Endothelial cell of umbilical vein (primary cell): ENCODE results near the gene GM2A. TPM values are rescaled to one million over a fixed set of nuclear protein-coding genes. Genes with fewer than 3 reads are reported as not detected.

ENCODE experiments used
- BruUV-seq: library from RNA; stranded (reverse); fragments of 400-500 nt; replicated peaks from 2 replicates; lab custom pipeline; 2021; lab: Mats Ljungman, UMichigan
- CTCF ChIA-PET: fragments of 300-600, 350-600 bp; sonication (Branson Sonifier 250); formaldehyde crosslinking; loops from one replicate; lab custom pipeline; 2021; ENCODE audit warnings: antibody characterized with exemption, inconsistent platforms; lab: Charles Lee
- POLR2A ChIA-PET: fragments of 300-600, 350-600 bp; sonication (Branson Sonifier 250); formaldehyde crosslinking; loops from one replicate; lab custom pipeline; 2021; ENCODE audit warnings: antibody characterized with exemption, inconsistent platforms; lab: Charles Lee
- DNase-seq: peaks from one replicate; pipeline ENCODE4 v3.0.0-alpha.2; 2011; ENCODE audit warnings: low read depth, low spot score
- FAIRE-seq: peaks from 2 replicates; lab custom pipeline; 2011; peaks lifted over from hg19 to GRCh38; lab: Jason Lieb, UNC
- H2AFZ ChIP-seq: 2 replicates; pipeline ENCODE4 v1.6.0; 2012; ENCODE audit warnings: low read depth, low read length, control low read depth, inconsistent platforms
- H3K27ac ChIP-seq: 2 replicates; pipeline ENCODE4 v1.5.1; 2011; ENCODE audit warnings: low read depth, mild to moderate bottlenecking, control low read depth, low read length, moderate library complexity; ENCODE audit not compliant: insufficient read depth
- H3K27me3 ChIP-seq, 2 experiments: 2 replicates each; pipeline versions ENCODE4 v1.6.0 to v1.6.1; 2011; ENCODE audit warnings: low read length in 2 of 2, mixed read lengths in 1 of 2; ENCODE audit not compliant: control insufficient read depth in 2 of 2, insufficient read depth in 2 of 2
- H3K36me3 ChIP-seq, 2 experiments: 2 replicates in 1 of 2; 3 replicates in 1 of 2; pipeline ENCODE4 v1.5.1; 2011; ENCODE audit warnings: low read length in 2 of 2, mild to moderate bottlenecking in 1 of 2, moderate library complexity in 1 of 2; ENCODE audit not compliant: control insufficient read depth in 2 of 2, insufficient read depth in 2 of 2; ENCODE audit errors: extremely low read depth in 1 of 2
- H3K4me1 ChIP-seq: 3 replicates; pipeline ENCODE4 v1.5.1; 2011; ENCODE audit warnings: mild to moderate bottlenecking, low read length; ENCODE audit not compliant: control insufficient read depth, insufficient read depth; ENCODE audit errors: extremely low read depth
- H3K4me2 ChIP-seq: 2 replicates; pipeline ENCODE4 v1.6.1; 2011; ENCODE audit warnings: low read length, control low read depth, mixed read lengths; ENCODE audit not compliant: insufficient read depth
- H3K4me3 ChIP-seq, 3 experiments: fragments of 200-600 bp in 1 of 3; sonication (generic), shearing (Covaris generic) in 1 of 3; replicated peaks in 1 of 3; 2 replicates each; pipeline ENCODE4 v1.5.1; 2011 to 2016; ENCODE audit warnings: control low read depth in 3 of 3, low read length in 3 of 3, mild to moderate bottlenecking in 2 of 3, inconsistent platforms in 1 of 3, low read depth in 1 of 3, moderate library complexity in 1 of 3; ENCODE audit not compliant: insufficient read depth in 1 of 3
- H3K79me2 ChIP-seq: 2 replicates; pipeline ENCODE4 v1.6.0; 2012; ENCODE audit warnings: low read length, inconsistent platforms; ENCODE audit not compliant: control insufficient read depth, insufficient read depth
- H3K9ac ChIP-seq: replicated peaks from 2 replicates; pipeline ENCODE3; 2011; ENCODE audit warnings: low read length, control low read depth; ENCODE audit not compliant: insufficient read depth; ENCODE audit errors: extremely low read depth
- H3K9me1 ChIP-seq: replicated peaks from 3 replicates; pipeline ENCODE4 v1.6.0; 2011; ENCODE audit warnings: mild to moderate bottlenecking, low read length; ENCODE audit not compliant: control insufficient read depth, insufficient read depth; ENCODE audit errors: extremely low read depth
- H3K9me3 ChIP-seq: replicated peaks from 2 replicates; pipeline ENCODE4 v1.5.1; 2012; ENCODE audit warnings: low read length, inconsistent platforms; ENCODE audit not compliant: control insufficient read depth, insufficient read depth
- H4K20me1 ChIP-seq: replicated peaks from 2 replicates; pipeline ENCODE3; 2011; ENCODE audit warnings: mild to moderate bottlenecking, low read length; ENCODE audit not compliant: control insufficient read depth, insufficient read depth; ENCODE audit errors: extremely low read depth
- EZH2 ChIP-seq: IDR thresholded peaks from 2 replicates; pipeline ENCODE4 v1.6.1; 2012; ENCODE audit warnings: borderline replicate concordance, low read depth, mild to moderate bottlenecking, moderate library complexity, low read length, inconsistent platforms; ENCODE audit not compliant: severe bottlenecking
- FOS ChIP-seq: IDR thresholded peaks from 2 replicates; pipeline ENCODE4 v1.6.1; 2011; ENCODE audit warnings: mild to moderate bottlenecking, low read length, moderate library complexity, borderline replicate concordance; ENCODE audit not compliant: insufficient read depth
- GATA2 ChIP-seq: IDR thresholded peaks from 2 replicates; pipeline ENCODE4 v1.7.0; 2011; ENCODE audit warnings: low read depth, mild to moderate bottlenecking, moderate library complexity, mixed read lengths, low read length; ENCODE audit not compliant: insufficient read length, insufficient read depth
- JUN ChIP-seq: IDR thresholded peaks from 2 replicates; pipeline ENCODE4 v1.6.1; 2011; ENCODE audit warnings: borderline replicate concordance, low read depth; ENCODE audit not compliant: insufficient read length, insufficient read depth
- MYC ChIP-seq: IDR thresholded peaks from one replicate; pipeline ENCODE4 v1.6.1; 2011; ENCODE audit warnings: mild to moderate bottlenecking, low read depth, low read length
- POLR2A ChIP-seq: IDR thresholded peaks from 2 replicates; pipeline ENCODE4 v1.6.1; 2012; ENCODE audit warnings: low read depth, mild to moderate bottlenecking, control low read depth, low read length
- POLR2AphosphoS5 ChIP-seq: IDR thresholded peaks from 2 replicates; pipeline ENCODE4 v1.6.1; 2012; ENCODE audit warnings: low read depth, mild to moderate bottlenecking, control low read depth, low read length, moderate library complexity; ENCODE audit not compliant: insufficient read depth
- dilution Hi-C: fragments of 300-500 bp; cut with MboI; formaldehyde crosslinking; loops from one replicate; pipeline ENCODE4 v1.15.0; 2019; ENCODE audit warnings: low sequenced_read_pairs; ENCODE audit not compliant: extremely low pct_ligation_motif_present
- intact Hi-C: fragments of 100-400 bp; cut with micrococcal nuclease; formaldehyde crosslinking; loops from one replicate; pipeline ENCODE4 v1.10.0; 2022
- polyA plus RNA-seq, 4 experiments: library from polyadenylated mRNA; depleted of rRNA in 3 of 4; stranded (reverse) in 3 of 4; unstranded in 1 of 4; fragments of >200 nt; gene quantifications; 2 replicates each; pipeline versions ENCODE4 v1.2.1 to v1.2.3, GENCODE V29; 2011 to 2012; ENCODE audit warnings: missing spikeins in 1 of 4
- total RNA-seq: library from RNA; stranded (reverse); gene quantifications from 2 replicates; pipeline ENCODE4 v1.2.3, GENCODE V29; 2021
- TF ChIP-seq, protein P1 (sequence below): IDR thresholded peaks from 2 replicates; pipeline ENCODE4 v1.6.1; 2011; ENCODE audit not compliant: insufficient read depth, insufficient read length
- TF ChIP-seq, protein P2 (sequence below), 2 donors: IDR thresholded peaks; 1 replicate in 1 of 2; 2 replicates in 1 of 2; pipeline ENCODE4 v1.5.1; 2011; ENCODE audit warnings: low read length in 2 of 2, mild to moderate bottlenecking in 2 of 2, moderate library complexity in 2 of 2, control low read depth in 1 of 2, inconsistent platforms in 1 of 2, low read depth in 1 of 2; ENCODE audit not compliant: insufficient read depth in 1 of 2; ENCODE audit errors: extremely low read depth in 1 of 2

GM2A gene
- total and polyA plus RNA-seq, 2 donors (not counting 3 experiments of a cell fraction or from before 2014, with no cell fraction given) = 14.0 to 21.2 TPM

DNA sequence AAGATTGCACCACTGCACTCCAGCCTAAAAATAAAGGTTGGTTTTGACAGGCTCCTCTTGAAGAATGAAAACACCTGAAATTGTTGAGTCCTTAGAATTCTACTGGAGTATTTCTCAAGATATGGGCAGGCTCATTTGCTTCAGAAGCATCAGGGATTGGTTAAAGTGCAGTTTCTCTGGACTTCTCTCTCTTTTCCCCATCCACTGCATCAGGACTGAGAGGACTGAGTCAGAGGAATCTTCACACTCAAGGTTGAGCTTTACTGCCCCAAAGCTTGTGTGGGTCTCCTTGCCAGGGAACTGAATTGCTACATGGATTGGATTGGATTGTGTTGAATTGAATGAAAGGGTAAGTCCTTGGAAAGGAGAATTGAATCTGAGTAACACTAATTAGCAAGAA lies 21.6 kb upstream of the GM2A start:
- dilution Hi-C loops = no loop called here
- H3K79me2 ChIP-seq = no peaks in the 10 kb centered on the region
- H3K36me3 ChIP-seq = no peaks in the 10 kb centered on the region
- no peaks in the 10 kb centered on the region for H4K20me1 ChIP-seq
- TF ChIP-seq GATA2 = no peak
- TF ChIP-seq, protein P1, sequence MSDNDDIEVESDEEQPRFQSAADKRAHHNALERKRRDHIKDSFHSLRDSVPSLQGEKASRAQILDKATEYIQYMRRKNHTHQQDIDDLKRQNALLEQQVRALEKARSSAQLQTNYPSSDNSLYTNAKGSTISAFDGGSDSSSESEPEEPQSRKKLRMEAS = no peak
- TF ChIP-seq JUN = no peak
- TF ChIP-seq EZH2 = no peak
- TF ChIP-seq POLR2AphosphoS5 = no peak
- no peak for TF ChIP-seq POLR2A
- TF ChIP-seq, protein P2, sequence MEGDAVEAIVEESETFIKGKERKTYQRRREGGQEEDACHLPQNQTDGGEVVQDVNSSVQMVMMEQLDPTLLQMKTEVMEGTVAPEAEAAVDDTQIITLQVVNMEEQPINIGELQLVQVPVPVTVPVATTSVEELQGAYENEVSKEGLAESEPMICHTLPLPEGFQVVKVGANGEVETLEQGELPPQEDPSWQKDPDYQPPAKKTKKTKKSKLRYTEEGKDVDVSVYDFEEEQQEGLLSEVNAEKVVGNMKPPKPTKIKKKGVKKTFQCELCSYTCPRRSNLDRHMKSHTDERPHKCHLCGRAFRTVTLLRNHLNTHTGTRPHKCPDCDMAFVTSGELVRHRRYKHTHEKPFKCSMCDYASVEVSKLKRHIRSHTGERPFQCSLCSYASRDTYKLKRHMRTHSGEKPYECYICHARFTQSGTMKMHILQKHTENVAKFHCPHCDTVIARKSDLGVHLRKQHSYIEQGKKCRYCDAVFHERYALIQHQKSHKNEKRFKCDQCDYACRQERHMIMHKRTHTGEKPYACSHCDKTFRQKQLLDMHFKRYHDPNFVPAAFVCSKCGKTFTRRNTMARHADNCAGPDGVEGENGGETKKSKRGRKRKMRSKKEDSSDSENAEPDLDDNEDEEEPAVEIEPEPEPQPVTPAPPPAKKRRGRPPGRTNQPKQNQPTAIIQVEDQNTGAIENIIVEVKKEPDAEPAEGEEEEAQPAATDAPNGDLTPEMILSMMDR (IDR thresholded peaks at IDR 0.05; ENCODE audit: extremely low read depth in 1 of 2, insufficient read depth in 1 of 2, low read depth in 1 of 2, low read length in 2 of 2) = no peak
- no peak for TF ChIP-seq MYC
- no peak for TF ChIP-seq FOS
- H3K27ac ChIP-seq = no peak overlapping the region
- H3K27me3 ChIP-seq = peaks cover 3 to 5% of the 10 kb centered on the region in 2 experiments
- FAIRE-seq (no peak), DNase-seq (no peak)
- ChIA-PET POLR2A (no interaction called here), CTCF (interaction anchor here (0.7 to 3.2 kb wide), 4 partner anchors 7 to 105 kb away, joined by 3 to 30 read pairs (median 4); partner anchors contain the start of gene GM2A)
- no TSS peak for BruUV-seq
- no peak overlapping the region for H2AFZ ChIP-seq
- H3K4me2 ChIP-seq = no peak overlapping the region
- H3K9ac ChIP-seq = no peak overlapping the region
- intact Hi-C loops = no loop called here
- no peaks in the 10 kb centered on the region for H3K9me1 ChIP-seq
- no peak overlapping the region for H3K4me3 ChIP-seq
- H3K9me3 ChIP-seq = no peaks in the 10 kb centered on the region
- no peaks in the 10 kb centered on the region for H3K4me1 ChIP-seq
